SKM-1 treated with dmso at 0.1 percent for 144 hours (cell line): ENCODE results near the gene KLHL29.

Experiments
- DNase-seq: peaks from one replicate; lab custom pipeline; 2025; ENCODE audit not compliant: unreplicated experiment; lab: John Stamatoyannopoulos, UW

The KLHL29 gene

GRCh38 chr2:23420840-23421476 lies 36.0 kb downstream of the KLHL29 start:
- no peak for DNase-seq

- DNase-seq = no peak
Observed at GRCh38 chr2:23422089-23423061, 37.4 kb downstream of the KLHL29 start.

- DNase-seq = no peak
Observed at GRCh38 chr2:23423062-23423872, 38.3 kb downstream of the KLHL29 start.

- no peak for DNase-seq
Observed at GRCh38 chr2:23423873-23424680, 39.1 kb downstream of the KLHL29 start.

GRCh38 chr2:23425338-23425871 lies 40.4 kb downstream of the KLHL29 start:
- DNase-seq = no peak

GRCh38 chr2:23425885-23426262 lies 40.9 kb downstream of the KLHL29 start:
- DNase-seq = no peak

- DNase-seq = no peak
Observed at GRCh38 chr2:23426263-23426905, 41.4 kb downstream of the KLHL29 start.

- no peak for DNase-seq
Observed at GRCh38 chr2:23427350-23427749, 42.4 kb downstream of the KLHL29 start.

GRCh38 chr2:23427976-23428375 lies 43.0 kb downstream of the KLHL29 start:
- no peak for DNase-seq

GRCh38 chr2:23429036-23429435 lies 44.1 kb downstream of the KLHL29 start:
- DNase-seq = no peak

- no peak for DNase-seq
Observed at GRCh38 chr2:23430263-23430662, 45.3 kb downstream of the KLHL29 start.

GRCh38 chr2:23432531-23432930 lies 47.6 kb downstream of the KLHL29 start:
- DNase-seq = no peak

- no peak for DNase-seq
Observed at GRCh38 chr2:23433282-23433681, 48.3 kb downstream of the KLHL29 start.

- DNase-seq = no peak
Observed at GRCh38 chr2:23434721-23435121, 49.7 kb downstream of the KLHL29 start.

GRCh38 chr2:23435250-23436035 lies 50.5 kb downstream of the KLHL29 start:
- no peak for DNase-seq

- DNase-seq = no peak
Observed at GRCh38 chr2:23436346-23437098, 51.5 kb downstream of the KLHL29 start.

GRCh38 chr2:23441414-23441813 lies 56.4 kb downstream of the KLHL29 start:
- no peak for DNase-seq

GRCh38 chr2:23445450-23445868 lies 60.5 kb downstream of the KLHL29 start:
- no peak for DNase-seq
